HL-60 (cell line): Measurements from ENCODE around the gene PANK4.

Experiments
- POLR2AphosphoS5 ChIP-seq: IDR thresholded peaks from 2 replicates; pipeline ENCODE4 v1.6.1; 2012; ENCODE audit warnings: low read depth
- SPI1 ChIP-seq: IDR thresholded peaks from 2 replicates; pipeline ENCODE4 v1.6.1; 2012; ENCODE audit warnings: low read depth, mild to moderate bottlenecking, borderline replicate concordance
- TF ChIP-seq, protein P1 (sequence below): IDR thresholded peaks from one replicate; pipeline ENCODE4 v1.5.1; 2011; ENCODE audit warnings: low read length, control low read depth, inconsistent platforms; ENCODE audit not compliant: insufficient read depth

DNA sequence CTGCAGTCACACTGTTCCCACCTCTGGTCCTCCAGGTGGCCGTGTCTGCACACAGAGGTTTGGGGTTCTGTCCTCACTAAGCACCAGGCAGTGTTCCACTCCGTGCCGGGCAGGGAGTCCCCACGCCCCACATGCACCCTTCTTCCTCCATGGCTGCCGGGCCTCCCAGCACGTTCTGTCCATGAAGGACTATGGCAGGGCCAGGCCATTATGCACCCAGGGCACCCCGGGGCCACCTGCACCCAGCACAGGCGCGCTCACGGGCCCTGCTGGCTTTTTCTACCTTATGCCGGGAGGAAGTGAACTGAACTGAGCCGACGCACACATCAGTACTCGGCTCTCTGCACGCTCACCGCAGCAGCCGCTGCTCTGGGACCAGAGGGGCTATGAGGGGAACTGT lies 10.3 kb downstream of the PANK4 start:
- TF ChIP-seq, protein P1, sequence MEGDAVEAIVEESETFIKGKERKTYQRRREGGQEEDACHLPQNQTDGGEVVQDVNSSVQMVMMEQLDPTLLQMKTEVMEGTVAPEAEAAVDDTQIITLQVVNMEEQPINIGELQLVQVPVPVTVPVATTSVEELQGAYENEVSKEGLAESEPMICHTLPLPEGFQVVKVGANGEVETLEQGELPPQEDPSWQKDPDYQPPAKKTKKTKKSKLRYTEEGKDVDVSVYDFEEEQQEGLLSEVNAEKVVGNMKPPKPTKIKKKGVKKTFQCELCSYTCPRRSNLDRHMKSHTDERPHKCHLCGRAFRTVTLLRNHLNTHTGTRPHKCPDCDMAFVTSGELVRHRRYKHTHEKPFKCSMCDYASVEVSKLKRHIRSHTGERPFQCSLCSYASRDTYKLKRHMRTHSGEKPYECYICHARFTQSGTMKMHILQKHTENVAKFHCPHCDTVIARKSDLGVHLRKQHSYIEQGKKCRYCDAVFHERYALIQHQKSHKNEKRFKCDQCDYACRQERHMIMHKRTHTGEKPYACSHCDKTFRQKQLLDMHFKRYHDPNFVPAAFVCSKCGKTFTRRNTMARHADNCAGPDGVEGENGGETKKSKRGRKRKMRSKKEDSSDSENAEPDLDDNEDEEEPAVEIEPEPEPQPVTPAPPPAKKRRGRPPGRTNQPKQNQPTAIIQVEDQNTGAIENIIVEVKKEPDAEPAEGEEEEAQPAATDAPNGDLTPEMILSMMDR, result no peak
- no peak for TF ChIP-seq POLR2AphosphoS5
- TF ChIP-seq SPI1, result no peak
